Amniotic epithelial cell (primary cell): ENCODE data around the gene HARS1.
A peak's percentile ranks its signal among the peaks of the same experiment; 100 is the strongest.
"Not testable (repeated sequence)": the region's sequence is repeated elsewhere in the genome, so short reads cannot be mapped to it uniquely, and the experiment has no call there.

ENCODE experiments used
- DNase-seq: peaks from one replicate; pipeline ENCODE4 v3.0.0-alpha.2; 2010; ENCODE audit warnings: low read depth

HARS1 gene

DNA sequence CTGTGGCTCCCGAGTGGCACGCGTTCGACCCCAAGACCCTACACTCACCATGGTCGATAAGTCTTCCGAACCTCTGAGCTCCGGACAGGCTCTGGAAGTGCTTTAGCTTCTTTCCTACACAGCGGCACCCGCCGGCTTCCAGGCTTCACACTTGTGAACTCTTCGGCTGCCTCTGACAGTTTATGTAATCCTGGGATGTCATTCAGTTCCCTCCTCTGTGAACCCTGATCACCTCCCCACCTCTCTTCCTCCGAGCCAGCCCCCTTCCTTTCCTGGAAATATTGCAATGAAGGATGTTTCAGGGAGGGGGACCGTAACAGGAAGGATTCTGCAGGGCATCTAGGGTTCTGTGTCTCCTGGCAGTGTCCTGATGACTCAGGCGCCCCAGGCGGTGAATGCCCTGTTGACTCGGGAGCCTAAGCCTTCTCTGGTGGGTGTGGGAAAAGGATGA lies 58.1 kb downstream of the HARS1 start, which contains the start of gene CD14:
Gene CD14 (minus strand): TSS at position 155 of the 451 bp plus-strand sequence. CDS start 104 bp downstream, at position 51.
- peak; percentile 53 for DNase-seq

DNA sequence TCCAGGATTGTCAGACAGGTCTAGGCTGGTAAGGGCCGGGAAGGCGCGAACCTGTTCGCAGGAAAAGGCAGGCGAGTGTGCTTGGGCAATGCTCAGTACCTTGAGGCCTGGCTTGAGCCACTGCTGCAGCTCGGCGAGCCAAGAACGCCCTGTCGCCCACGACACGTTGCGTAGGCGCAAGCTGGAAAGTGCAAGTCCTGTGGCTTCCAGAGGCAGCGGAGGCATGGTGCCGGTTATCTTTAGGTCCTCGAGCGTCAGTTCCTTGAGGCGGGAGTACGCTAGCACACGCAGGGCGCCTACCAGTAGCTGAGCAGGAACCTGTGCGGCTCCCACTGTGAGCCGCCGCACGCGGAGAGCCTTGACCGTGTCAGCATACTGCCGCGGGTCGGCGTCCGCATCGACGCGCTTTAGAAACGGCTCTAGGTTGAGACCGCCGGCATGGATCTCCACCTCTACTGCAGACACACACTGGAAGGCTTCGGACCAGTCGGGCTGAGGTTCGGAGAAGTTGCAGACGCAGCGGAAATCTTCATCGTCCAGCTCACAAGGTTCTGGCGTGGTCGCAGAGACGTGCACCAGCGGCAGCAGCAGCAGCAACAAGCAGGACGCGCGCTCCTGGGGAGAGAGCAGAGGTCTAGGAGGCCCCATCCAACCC lies 58.7 kb downstream of the HARS1 start:
- DNase-seq: peak; percentile 48

DNA sequence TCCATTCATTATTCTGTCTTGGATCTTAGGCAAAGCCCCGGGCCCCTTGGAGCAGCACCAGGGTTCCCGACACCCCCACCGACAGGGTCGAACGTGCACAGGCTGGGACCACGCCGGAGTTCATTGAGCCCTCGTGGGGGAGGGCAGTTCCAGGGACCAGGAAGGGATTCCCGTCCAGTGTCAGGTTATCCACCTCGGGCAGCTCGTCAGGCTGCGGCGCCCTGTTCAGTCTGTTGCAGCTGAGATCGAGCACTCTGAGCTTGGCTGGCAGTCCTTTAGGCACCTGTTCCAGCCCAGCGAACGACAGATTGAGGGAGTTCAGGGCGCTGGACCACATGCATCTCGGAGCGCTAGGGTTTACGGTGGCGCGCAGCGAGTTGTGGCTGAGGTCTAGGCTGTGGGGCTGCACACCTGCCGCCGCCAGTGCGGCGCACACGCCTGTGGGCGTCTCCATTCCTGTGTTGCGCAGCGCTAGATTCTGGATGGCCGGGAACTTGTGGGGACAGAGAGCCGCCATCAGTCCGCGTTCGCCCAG lies 59.3 kb downstream of the HARS1 start:
- DNase-seq: no peak

DNA sequence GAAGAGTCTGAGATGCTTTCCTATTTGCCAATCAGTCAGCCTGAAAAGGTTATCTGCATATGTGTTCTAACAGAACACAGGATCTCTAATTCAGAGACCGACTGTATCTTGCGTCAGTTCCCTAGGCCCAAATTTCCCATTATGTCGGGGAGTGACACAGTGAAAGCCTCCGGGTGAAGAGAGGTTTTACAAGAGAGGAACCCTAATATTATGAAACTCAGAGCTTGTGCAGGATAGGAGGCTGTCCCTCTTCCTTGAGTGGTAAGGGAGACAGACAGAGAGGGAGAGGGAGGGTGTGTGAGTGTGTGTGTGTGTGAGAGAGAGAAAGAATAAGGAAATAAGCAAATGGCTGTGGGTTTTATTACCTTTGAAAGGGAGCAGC lies 60.1 kb downstream of the HARS1 start:
- DNase-seq: no peak

DNA sequence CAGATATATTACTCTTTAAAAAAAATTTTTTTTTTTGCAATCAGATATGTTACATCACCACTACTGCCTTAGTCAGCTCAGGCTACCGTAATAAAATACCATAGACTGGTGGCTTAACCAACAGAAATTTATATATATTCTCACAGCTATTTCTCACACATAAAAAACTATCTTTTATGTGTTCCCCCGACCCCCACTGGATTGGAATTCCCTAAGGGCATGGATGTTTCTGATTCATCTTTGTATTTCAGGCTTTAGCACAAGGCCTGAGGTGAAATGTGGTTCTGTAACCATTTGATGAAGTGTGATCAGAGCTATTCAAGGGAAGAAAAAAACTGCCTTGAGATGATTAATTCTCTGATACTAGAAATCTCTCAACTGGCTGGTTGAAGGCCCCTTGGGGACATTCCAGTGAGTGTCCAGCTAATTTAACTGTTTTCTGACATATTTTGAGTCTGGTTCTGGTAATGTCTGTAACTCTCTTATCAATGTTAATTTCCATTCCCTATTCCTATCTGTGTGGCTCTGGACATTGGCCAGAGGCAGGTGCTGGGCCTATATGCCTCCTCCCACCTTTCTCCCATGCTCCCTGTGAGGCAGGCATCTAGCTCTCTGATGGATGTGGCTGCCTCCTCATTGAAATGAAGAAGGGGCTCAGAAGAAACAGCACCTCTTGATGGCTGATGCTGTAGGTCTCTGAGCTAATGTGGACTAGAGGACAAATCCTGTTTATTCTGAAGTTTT lies 60.7 kb downstream of the HARS1 start:
- DNase-seq: peak; percentile 47

DNA sequence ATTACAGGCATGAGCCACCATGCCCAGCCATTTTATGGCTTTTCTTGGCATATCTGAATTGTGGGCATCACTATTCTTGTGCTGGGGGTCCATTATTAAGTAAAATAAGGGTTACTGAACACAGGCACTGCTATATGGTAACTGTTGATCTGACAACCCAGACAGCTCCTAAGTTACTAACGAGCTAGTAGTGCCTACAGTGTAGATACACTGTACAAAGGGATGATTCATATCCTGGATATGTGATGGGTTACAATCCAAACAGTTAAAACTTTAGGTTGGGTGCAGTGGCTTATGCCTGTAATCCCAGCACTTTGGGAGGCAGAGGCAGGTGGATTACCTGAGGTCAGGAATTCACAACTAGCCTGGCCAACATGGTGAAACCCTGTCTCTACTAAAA lies 62.5 kb downstream of the HARS1 start:
- DNase-seq: no peak

DNA sequence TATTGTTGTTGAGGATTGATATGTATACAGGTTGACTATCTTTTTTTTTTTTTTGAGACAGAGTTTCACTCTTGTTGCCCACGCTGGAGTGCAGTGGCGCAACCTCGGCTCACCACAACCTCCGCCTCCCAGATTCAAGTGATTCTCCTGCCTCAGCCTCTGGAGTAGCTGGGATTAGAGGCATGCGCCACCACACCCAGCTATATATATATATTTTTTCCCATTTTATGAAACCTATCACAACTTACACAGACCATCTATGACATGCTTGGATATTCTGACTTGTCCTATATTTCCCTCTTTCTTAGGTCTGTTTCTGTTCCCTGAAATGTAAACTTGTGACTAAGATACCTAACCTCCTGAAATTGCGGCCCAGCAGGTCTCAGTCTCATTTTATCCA lies 63.2 kb downstream of the HARS1 start:
- DNase-seq: no peak

DNA sequence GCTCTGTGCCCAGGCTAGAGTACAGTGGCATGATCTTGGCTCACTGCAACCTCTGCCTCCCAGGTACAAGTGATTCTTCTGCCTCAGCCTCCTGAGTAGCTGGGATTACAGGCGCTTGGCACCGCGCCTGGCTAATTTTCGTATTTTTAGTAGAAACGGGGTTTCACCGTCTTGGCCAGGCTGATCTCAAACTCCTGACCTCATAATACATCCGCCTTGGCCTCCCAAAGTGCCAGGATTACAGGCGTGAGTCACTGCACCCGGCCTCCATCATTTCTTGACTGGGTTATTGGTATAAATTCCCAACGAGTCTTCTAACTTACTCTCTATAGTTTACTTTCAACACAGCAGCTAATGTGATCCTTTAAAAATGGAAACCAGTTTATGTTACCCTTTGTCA lies 66.3 kb downstream of the HARS1 start:
- DNase-seq: not testable (repeated sequence)
